ENCODE data around the gene CFAP57. TPM values are rescaled to one million over a fixed set of nuclear protein-coding genes. Genes with fewer than 3 reads are reported as not detected.

The CFAP57 gene
- total RNA-seq, 1 donor from 2014 or later = 4.8 TPM

GRCh38 chr1:43144237-43144636 is 27.9 kb upstream of the CFAP57 start:
- H3K27me3 ChIP-seq (ENCODE audit: control insufficient read depth, insufficient read depth, low read length) = peaks cover 5% of the 10 kb centered on the region
- H3K36me3 ChIP-seq (ENCODE audit: control insufficient read depth, insufficient read depth, low read length) = no peaks in the 10 kb centered on the region
- DNase-seq (ENCODE audit: low read depth) = no peak
- no peak for TF ChIP-seq CTCF (IDR thresholded peaks at IDR 0.05; ENCODE audit: insufficient read depth, low read length, poor library complexity, severe bottlenecking)
- no peak overlapping the region for H3K4me3 ChIP-seq (ENCODE audit: low read depth, low read length)

- H3K36me3 ChIP-seq (ENCODE audit: control insufficient read depth, insufficient read depth, low read length) = no peaks in the 10 kb centered on the region
- DNase-seq (ENCODE audit: low read depth) = peak; percentile 29
- peaks cover 8% of the 10 kb centered on the region for H3K27me3 ChIP-seq (ENCODE audit: control insufficient read depth, insufficient read depth, low read length)
- H3K4me3 ChIP-seq (ENCODE audit: low read depth, low read length) = peak overlapping the region; percentile 37
- no peak for TF ChIP-seq CTCF (IDR thresholded peaks at IDR 0.05; ENCODE audit: insufficient read depth, low read length, poor library complexity, severe bottlenecking)
Measured at GRCh38 chr1:43147625-43148327, 24.4 kb upstream of the CFAP57 start.

- no peaks in the 10 kb centered on the region for H3K36me3 ChIP-seq (ENCODE audit: control insufficient read depth, insufficient read depth, low read length)
- no peak for TF ChIP-seq CTCF (IDR thresholded peaks at IDR 0.05; ENCODE audit: insufficient read depth, low read length, poor library complexity, severe bottlenecking)
- no peak for DNase-seq (ENCODE audit: low read depth)
- H3K4me3 ChIP-seq (ENCODE audit: low read depth, low read length) = no peak overlapping the region
- peaks cover 8% of the 10 kb centered on the region for H3K27me3 ChIP-seq (ENCODE audit: control insufficient read depth, insufficient read depth, low read length)
Measured at GRCh38 chr1:43149889-43150288, 22.2 kb upstream of the CFAP57 start.

- Histone ChIP-seq H3K27me3 (ENCODE audit: control insufficient read depth, insufficient read depth, low read length) (peaks cover 4% of the 10 kb centered on the region), H3K4me3 (ENCODE audit: low read depth, low read length) (no peak overlapping the region), H3K36me3 (ENCODE audit: control insufficient read depth, insufficient read depth, low read length) (no peaks in the 10 kb centered on the region)
- no peak for TF ChIP-seq CTCF (IDR thresholded peaks at IDR 0.05; ENCODE audit: insufficient read depth, low read length, poor library complexity, severe bottlenecking)
- DNase-seq (ENCODE audit: low read depth) = no peak
Measured at GRCh38 chr1:43152866-43153265, 19.3 kb upstream of the CFAP57 start.

- TF ChIP-seq CTCF (IDR thresholded peaks at IDR 0.05; ENCODE audit: insufficient read depth, low read length, poor library complexity, severe bottlenecking) = no peak
- H3K36me3 ChIP-seq (ENCODE audit: control insufficient read depth, insufficient read depth, low read length) = no peaks in the 10 kb centered on the region
- DNase-seq (ENCODE audit: low read depth) = no peak
- peaks cover 3% of the 10 kb centered on the region for H3K27me3 ChIP-seq (ENCODE audit: control insufficient read depth, insufficient read depth, low read length)
- H3K4me3 ChIP-seq (ENCODE audit: low read depth, low read length) = no peak overlapping the region
Measured at GRCh38 chr1:43153443-43153842, 18.7 kb upstream of the CFAP57 start.

- no peak for TF ChIP-seq CTCF (IDR thresholded peaks at IDR 0.05; ENCODE audit: insufficient read depth, low read length, poor library complexity, severe bottlenecking)
- Histone ChIP-seq H3K36me3 (ENCODE audit: control insufficient read depth, insufficient read depth, low read length) (no peaks in the 10 kb centered on the region), H3K27me3 (ENCODE audit: control insufficient read depth, insufficient read depth, low read length) (peaks cover 3% of the 10 kb centered on the region), H3K4me3 (ENCODE audit: low read depth, low read length) (no peak overlapping the region)
- DNase-seq (ENCODE audit: low read depth) = no peak
Measured at GRCh38 chr1:43156026-43156425, 16.1 kb upstream of the CFAP57 start.

All from kidney epithelial cell (primary cell).